Measurements from ENCODE around the gene SMAGP.
"Not testable (repeated sequence)": the region's sequence is repeated elsewhere in the genome, so short reads cannot be mapped to it uniquely, and the experiment has no call there.

DNA sequence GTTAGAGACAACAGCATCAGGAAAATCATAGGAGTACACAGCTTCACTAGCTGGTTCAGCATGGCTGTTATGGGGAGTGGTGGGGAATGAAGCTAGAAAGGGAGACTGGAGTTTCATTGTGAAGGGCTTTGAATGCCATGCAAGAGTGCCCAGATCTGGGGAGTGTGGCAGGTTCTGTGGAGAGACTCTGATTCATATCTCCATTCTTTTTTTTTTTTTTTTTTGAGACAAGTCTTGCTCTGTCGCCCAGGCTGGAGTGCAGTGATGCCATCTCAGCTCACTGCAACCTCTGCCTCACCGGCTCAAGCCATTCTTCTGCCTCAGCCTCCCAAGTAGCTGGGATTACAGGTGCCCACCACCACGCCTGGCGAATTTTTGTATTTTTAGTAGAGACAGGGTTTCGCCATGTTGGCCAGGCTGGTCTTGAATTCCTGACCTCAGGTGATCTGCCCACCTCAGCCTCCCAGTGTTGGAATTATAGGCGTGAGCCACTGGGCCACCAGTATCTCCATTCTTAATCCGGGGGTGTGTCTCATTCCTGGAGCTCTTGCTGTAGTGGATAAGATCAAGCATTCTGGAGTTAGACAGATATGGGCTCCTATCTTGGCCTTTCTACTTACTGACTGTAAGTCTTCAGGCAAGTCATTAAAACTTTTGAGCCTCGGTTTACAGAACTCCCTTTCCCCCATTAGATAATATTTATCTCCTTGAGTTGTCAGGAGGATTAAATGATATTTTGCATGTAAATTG lies 48.0 kb upstream of the SMAGP start:
- TF ChIP-seq, protein P1, sequence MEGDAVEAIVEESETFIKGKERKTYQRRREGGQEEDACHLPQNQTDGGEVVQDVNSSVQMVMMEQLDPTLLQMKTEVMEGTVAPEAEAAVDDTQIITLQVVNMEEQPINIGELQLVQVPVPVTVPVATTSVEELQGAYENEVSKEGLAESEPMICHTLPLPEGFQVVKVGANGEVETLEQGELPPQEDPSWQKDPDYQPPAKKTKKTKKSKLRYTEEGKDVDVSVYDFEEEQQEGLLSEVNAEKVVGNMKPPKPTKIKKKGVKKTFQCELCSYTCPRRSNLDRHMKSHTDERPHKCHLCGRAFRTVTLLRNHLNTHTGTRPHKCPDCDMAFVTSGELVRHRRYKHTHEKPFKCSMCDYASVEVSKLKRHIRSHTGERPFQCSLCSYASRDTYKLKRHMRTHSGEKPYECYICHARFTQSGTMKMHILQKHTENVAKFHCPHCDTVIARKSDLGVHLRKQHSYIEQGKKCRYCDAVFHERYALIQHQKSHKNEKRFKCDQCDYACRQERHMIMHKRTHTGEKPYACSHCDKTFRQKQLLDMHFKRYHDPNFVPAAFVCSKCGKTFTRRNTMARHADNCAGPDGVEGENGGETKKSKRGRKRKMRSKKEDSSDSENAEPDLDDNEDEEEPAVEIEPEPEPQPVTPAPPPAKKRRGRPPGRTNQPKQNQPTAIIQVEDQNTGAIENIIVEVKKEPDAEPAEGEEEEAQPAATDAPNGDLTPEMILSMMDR (IDR thresholded peaks at IDR 0.05): not testable (repeated sequence)
- TF ChIP-seq POLR2A (IDR thresholded peaks at IDR 0.05): not testable (repeated sequence)

Data from right lobe of liver (tissue), 4 donors.